HT-29 (cell line): ENCODE measurements around the gene COG7. TPM values are rescaled to one million over a fixed set of nuclear protein-coding genes. Genes with fewer than 3 reads are reported as not detected.
A peak's percentile ranks its signal among the peaks of the same experiment; 100 is the strongest.

Experiments
- DNase-seq: peaks from one replicate; pipeline ENCODE4 v3.0.0-alpha.2; 2015; ENCODE audit warnings: low spot score
- small RNA-seq: library from RNA; depleted of rRNA; stranded (forward); fragments of <200 nt; gene quantifications from one replicate; pipeline ENCODE3, GENCODE V24; 2014
- total RNA-seq: library from RNA; depleted of rRNA; stranded (reverse); fragments of >200 nt; shearing (Covaris generic); gene quantifications from 2 replicates; pipeline ENCODE4 v1.2.3, GENCODE V29; 2014; rRNA removed

The COG7 gene
- total RNA-seq, 1 experiment from 2014 or later, result 17.5 TPM

GRCh38 chr16:23362460-23363317 lies 90.3 kb downstream of the COG7 start:
- DNase-seq, result peak; percentile 59

GRCh38 chr16:23359092-23359760 lies 93.8 kb downstream of the COG7 start:
- DNase-seq, result no peak

- DNase-seq, result no peak
Observed at GRCh38 chr16:23357761-23358290, 95.2 kb downstream of the COG7 start.

- DNase-seq, result no peak
Observed at GRCh38 chr16:23356941-23357340, 96.0 kb downstream of the COG7 start.

- no peak for DNase-seq
Observed at GRCh38 chr16:23355106-23355670, 97.8 kb downstream of the COG7 start.

GRCh38 chr16:23354246-23354645 lies 98.7 kb downstream of the COG7 start:
- no peak for DNase-seq

GRCh38 chr16:23353440-23353839 lies 99.5 kb downstream of the COG7 start:
- DNase-seq, result no peak

DNA sequence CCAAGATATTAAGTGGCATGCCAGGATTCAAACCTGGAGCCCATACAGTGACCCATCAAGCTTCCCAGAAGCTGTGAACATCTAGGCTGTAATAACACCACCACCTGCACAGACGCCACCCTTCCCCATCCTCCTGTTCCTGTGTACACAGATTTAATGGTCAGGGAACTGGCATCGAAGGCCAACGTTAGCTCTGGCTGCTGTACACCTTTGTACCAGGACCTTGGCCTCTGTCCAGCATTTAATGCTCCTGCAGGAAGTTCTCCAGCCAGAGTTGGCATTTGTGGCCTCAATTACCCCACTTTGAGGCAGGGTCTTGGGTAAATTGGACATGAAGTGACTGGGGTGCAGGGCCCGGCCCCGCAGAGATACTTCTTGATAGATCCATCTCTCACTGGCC lies 101.6 kb downstream of the COG7 start:
- peak; percentile 63 for DNase-seq

GRCh38 chr16:23348579-23349469 lies 104.2 kb downstream of the COG7 start:
- no peak for DNase-seq

- no peak for DNase-seq
Observed at GRCh38 chr16:23345237-23345636, 107.8 kb downstream of the COG7 start.

- no peak for DNase-seq
Observed at GRCh38 chr16:23343643-23344612, 109.1 kb downstream of the COG7 start.

DNA sequence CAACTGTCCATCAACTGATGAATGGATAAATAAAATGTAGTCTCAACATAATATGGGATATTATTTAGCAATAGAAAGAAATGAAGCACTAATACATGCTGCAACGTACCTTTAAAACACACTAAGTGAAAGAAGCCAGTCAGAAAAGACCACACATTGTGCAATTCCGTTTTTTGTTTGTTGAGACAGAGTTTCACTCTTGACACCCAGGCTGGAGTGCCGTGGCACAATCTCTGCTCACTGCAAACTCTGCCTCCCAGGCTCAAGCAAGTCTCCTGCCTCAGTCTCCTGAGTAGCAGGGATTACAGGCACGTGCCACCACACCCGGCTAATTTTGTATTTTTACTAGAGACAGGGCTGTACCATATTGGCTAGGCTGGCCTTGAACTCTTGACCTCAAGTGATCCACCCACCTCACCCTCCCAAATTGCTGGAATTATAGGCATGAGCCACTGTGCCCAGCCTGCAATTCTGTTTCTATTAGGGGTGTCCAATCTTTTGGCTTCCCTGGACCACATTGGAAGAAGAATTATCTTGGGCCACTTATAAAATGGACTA lies 110.8 kb downstream of the COG7 start:
- DNase-seq, result no peak

DNA sequence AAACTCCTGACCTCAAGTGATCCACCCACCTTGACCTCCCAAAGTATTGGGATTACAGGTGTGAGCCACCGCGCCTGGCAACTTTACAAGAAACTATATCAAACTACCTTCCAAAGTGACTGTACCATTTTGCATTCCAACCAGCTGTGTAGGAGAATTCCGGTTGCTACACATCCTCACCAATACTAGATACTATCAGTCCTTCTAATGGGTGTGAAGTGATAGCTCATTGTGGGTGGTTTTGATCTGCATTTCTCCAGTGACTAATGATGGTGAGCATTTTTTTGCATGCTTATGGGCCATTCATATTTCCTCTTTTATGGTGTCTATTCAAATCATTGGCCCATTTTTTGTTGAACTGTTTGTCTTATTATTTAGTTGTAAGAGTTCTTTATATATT lies 113.2 kb downstream of the COG7 start:
- no peak for DNase-seq

Small RNA genes lying within 50 kb of the gene (small RNA-seq; reads per million reads assigned to genes)
- gene RF00072, result not detected

Other genes starting within 250 kb of the COG7 start
- not detected in 2 replicates for gene SCNN1B, start 150.9 kb downstream of the COG7 start, total RNA-seq
- 25.9 and 45.9 TPM in 2 replicates for gene GGA2, start 57.3 kb upstream of the COG7 start, total RNA-seq
- 64.7 and 83.3 TPM in 2 replicates for gene EARS2, start 104.2 kb upstream of the COG7 start, total RNA-seq
- 67.3 and 94.4 TPM in 2 replicates for gene UBFD1, start 104.5 kb upstream of the COG7 start, total RNA-seq
- 279 and 304 TPM in 2 replicates for gene NDUFAB1, start 143.1 kb upstream of the COG7 start, total RNA-seq
- gene PALB2, start 188.1 kb upstream of the COG7 start, total RNA-seq, result 7.0 and 7.9 TPM in 2 replicates
- gene DCTN5, start 188.3 kb upstream of the COG7 start, total RNA-seq, result 38.5 and 51.3 TPM in 2 replicates
- gene PLK1, start 225.7 kb upstream of the COG7 start, total RNA-seq, result 90.6 and 99.6 TPM in 2 replicates